HepG2 (cell line): ENCODE measurements around the gene MTX1. TPM values are rescaled to one million over a fixed set of nuclear protein-coding genes. Genes with fewer than 3 reads are reported as not detected.

Source experiments
- ATAC-seq: fragments of 200-7000 bp; cut with Tn5 transposase; 3 replicates; pipeline ENCODE4 v1.9.1; 2020; ENCODE audit warnings: mild to moderate bottlenecking, moderate library complexity
- BruUV-seq: library from RNA; stranded (reverse); fragments of 400-500 nt; replicated peaks from 2 replicates; lab custom pipeline; 2021; lab: Mats Ljungman, UMichigan
- CTCF ChIA-PET: fragments of 300-600 bp; formaldehyde crosslinking; extraction: SDS; loops from one replicate; lab custom pipeline; 2021; ENCODE audit warnings: low total read pairs, inconsistent platforms, low intra/inter-chr PET ratio; lab: Yijun Ruan, JAX
- POLR2A ChIA-PET: fragments of 350-600 bp; sonication (Branson Sonifier 250); formaldehyde crosslinking; loops from one replicate; lab custom pipeline; 2020; ENCODE audit warnings: antibody characterized with exemption, inconsistent platforms; lab: Yijun Ruan, JAX
- DNase-seq: peaks from one replicate; pipeline ENCODE4 v3.0.0-alpha.2; 2015; ENCODE audit warnings: low spot score
- FAIRE-seq: peaks from 3 replicates; lab custom pipeline; 2011; peaks lifted over from hg19 to GRCh38; lab: Jason Lieb, UNC
- H2AFZ ChIP-seq: one replicate; pipeline ENCODE4 v1.6.1; 2011; ENCODE audit warnings: low read length, inconsistent platforms
- H3K27ac ChIP-seq: fragments of 300-600 bp; 3 replicates; pipeline ENCODE4 v1.8.0; 2011; ENCODE audit warnings: mixed run types, mild to moderate bottlenecking, mixed read lengths, low read length, inconsistent platforms; ENCODE audit not compliant: insufficient read depth; ENCODE audit errors: extremely low read length
- H3K27me3 ChIP-seq, 2 experiments: fragments of 200-600 bp in 1 of 2; 2 replicates in 1 of 2; 3 replicates in 1 of 2; pipeline versions ENCODE4 v1.6.0 to v1.8.0; 2011; ENCODE audit warnings: low read length in 2 of 2, mild to moderate bottlenecking in 2 of 2, moderate library complexity in 2 of 2, inconsistent platforms in 1 of 2; ENCODE audit not compliant: insufficient read depth in 2 of 2, control insufficient read depth in 1 of 2
- H3K36me3 ChIP-seq, 2 experiments: fragments of 200-600 bp in 1 of 2; replicated peaks in 1 of 2; 2 replicates in 1 of 2; 3 replicates in 1 of 2; pipeline versions ENCODE4 v1.5.1 to v1.8.0; 2011; ENCODE audit warnings: low read length in 2 of 2, inconsistent platforms in 1 of 2; ENCODE audit not compliant: insufficient read depth in 2 of 2, control insufficient read depth in 1 of 2
- H3K4me1 ChIP-seq: 2 replicates; pipeline ENCODE4 v1.5.1; 2012; ENCODE audit warnings: low read length, inconsistent platforms; ENCODE audit not compliant: insufficient read depth
- H3K4me2 ChIP-seq: 2 replicates; pipeline ENCODE4 v1.6.0; 2011; ENCODE audit warnings: low read depth, low read length, inconsistent platforms
- H3K4me3 ChIP-seq, 3 experiments: fragments of 200-600 bp in 1 of 3; sonication (generic), shearing (Covaris generic) in 1 of 3; replicated peaks in 1 of 3; 2 replicates each; pipeline ENCODE4 v1.5.1; 2011 to 2016; ENCODE audit warnings: low read length in 3 of 3, inconsistent platforms in 2 of 3, low read depth in 2 of 3, mild to moderate bottlenecking in 2 of 3, control low read depth in 1 of 3, mixed read lengths in 1 of 3; ENCODE audit not compliant: insufficient read depth in 1 of 3
- H3K79me2 ChIP-seq: one replicate; pipeline ENCODE4 v1.6.1; 2011; ENCODE audit warnings: low read length, inconsistent platforms; ENCODE audit not compliant: insufficient read depth
- H3K9ac ChIP-seq: 2 replicates; pipeline ENCODE4 v1.6.0; 2011; ENCODE audit warnings: mild to moderate bottlenecking, low read depth, low read length, inconsistent platforms; ENCODE audit not compliant: insufficient read depth
- H3K9me3 ChIP-seq: 2 replicates; pipeline ENCODE4 v1.5.1; 2012; ENCODE audit warnings: mild to moderate bottlenecking, low read length
- H4K20me1 ChIP-seq: 2 replicates; pipeline ENCODE4 v1.6.0; 2011; ENCODE audit warnings: inconsistent platforms, mild to moderate bottlenecking, low read length, moderate library complexity; ENCODE audit not compliant: insufficient read depth
- ADNP ChIP-seq: sonication (generic); formaldehyde crosslinking; IDR thresholded peaks from 2 replicates; pipeline ENCODE4 v1.4.0; 2020; ENCODE audit warnings: missing genetic modification reagents
- CTCF ChIP-seq: sonication (generic); formaldehyde crosslinking; IDR thresholded peaks from 2 replicates; pipeline ENCODE4 v1.5.0; 2020; ENCODE audit warnings: mild to moderate bottlenecking, missing genetic modification reagents, moderate library complexity
- HMGXB3 ChIP-seq: sonication (generic); formaldehyde crosslinking; IDR thresholded peaks from 2 replicates; pipeline ENCODE4 v1.4.0; 2020; ENCODE audit warnings: missing genetic modification reagents, borderline replicate concordance
- ZNF253 ChIP-seq: sonication (generic); formaldehyde crosslinking; IDR thresholded peaks from 2 replicates; pipeline ENCODE4 v1.8.0; 2022; ENCODE audit warnings: mild to moderate bottlenecking, missing genetic modification reagents, borderline replicate concordance
- ZNF687 ChIP-seq: sonication (generic); formaldehyde crosslinking; IDR thresholded peaks from 2 replicates; pipeline ENCODE4 v1.5.1; 2020; ENCODE audit warnings: mild to moderate bottlenecking, missing genetic modification reagents, moderate library complexity
- WGBS: methylation state at CpG from one replicate; pipeline ENCODE4 v1.1.6; 2017; ENCODE audit warnings: low lambda C conversion rate; 5-methylcytosine and 5-hydroxymethylcytosine counted together
- in situ Hi-C: cut with HindIII; loops from 2 replicates; pipeline ENCODE4 v1.10.0; 2017; ENCODE audit warnings: low pct_unique_long_range_greater_than_20kb; ENCODE audit not compliant: extremely low pct_ligation_motif_present
- intact Hi-C: fragments of 100-400 bp; cut with micrococcal nuclease; formaldehyde crosslinking; loops from one replicate; pipeline ENCODE4 v1.10.0; 2022; ENCODE audit not compliant: unreplicated experiment
- polyA plus RNA-seq, 8 experiments: library from polyadenylated mRNA; depleted of rRNA in 3 of 8; stranded (reverse) in 7 of 8; unstranded in 1 of 8; fragments of >200 nt; fragmentation: Illumina TruSeq in 4 of 8; extraction: Trizol in 4 of 8; gene quantifications; 2 replicates each; pipeline versions ENCODE4 v1.2.1 to v1.2.3, GENCODE V29; 2011 to 2016; ENCODE audit warnings: low read depth in 4 of 8, missing spikeins in 1 of 8, mixed read lengths in 1 of 8; ENCODE audit not compliant: insufficient read depth in 1 of 8
- total RNA-seq, 5 experiments: library from RNA; depleted of rRNA; stranded (reverse); fragments of >200 nt; fragmentation: Illumina TruSeq; extraction: Trizol; gene quantifications; 2 replicates each; pipeline ENCODE4 v1.2.3, GENCODE V29; 2016; ENCODE audit warnings: low read depth in 1 of 5

Gene MTX1
- total and polyA plus RNA-seq, 2 of the 13 experiments (the other 11 are each of a cell fraction or from before 2014, with no cell fraction given) = 64.5 to 72.6 TPM

GRCh38 chr1:155176544-155177071 lies 31.9 kb upstream of the MTX1 start (continued):
- TF ChIP-seq CTCF (CRISPR knock-in tag) = peak; percentile 91

- H3K36me3 ChIP-seq = no peaks in the 10 kb centered on the region
- H3K4me1 ChIP-seq = peaks cover 44% of the 10 kb centered on the region
- peak overlapping the region; percentile 76 for H3K4me2 ChIP-seq
- H3K27ac ChIP-seq = no peak overlapping the region
- ATAC-seq = no peak
- no peak overlapping the region for H2AFZ ChIP-seq
- H3K27me3 ChIP-seq = peaks cover 2 to 9% of the 10 kb centered on the region in 2 experiments; a peak in 2 of 5 replicates
- no peak for FAIRE-seq
- H3K9me3 ChIP-seq = no peaks in the 10 kb centered on the region
- ChIA-PET POLR2A (interaction anchor here (0.8 to 0.9 kb wide), 2 partner anchors 16 to 42 kb away, joined by 3 to 4 read pairs; partner anchors contain the start of gene SLC50A1), CTCF (interaction anchor here (1.2 to 1.4 kb wide), 3 partner anchors 16 to 49 kb away, joined by 4 to 12 read pairs (median 6); no protein-coding TSS in a partner anchor)
- no TSS peak for BruUV-seq
- in situ Hi-C loops (no loop called here), intact Hi-C loops (no loop called here)
- H3K4me3 ChIP-seq = peak overlapping the region in 1 of 3 experiments; percentile 69; a peak in 2 of 6 replicates
- peaks cover 4% of the 10 kb centered on the region for H3K79me2 ChIP-seq
- TF ChIP-seq ZNF687 (CRISPR knock-in tag) = 0 out of 2 replicates have a peak, but pooled peaks have one; percentile 3
- no peak for TF ChIP-seq ADNP (CRISPR knock-in tag)
- TF ChIP-seq HMGXB3 (CRISPR knock-in tag) = no peak
- no peak for TF ChIP-seq ZNF253 (CRISPR knock-in tag)
- TF ChIP-seq, all 625 proteins: peak for 1
- no peaks in the 10 kb centered on the region for H4K20me1 ChIP-seq
- WGBS = 19% methylated on average over 6 of the region's 11 CpGs
- no peak for DNase-seq
- H3K9ac ChIP-seq = no peak overlapping the region
These were observed 31.1 kb upstream of the MTX1 start for GRCh38 chr1:155177192-155177917.
